RWPE1 (cell line): Measurements from ENCODE around the gene CEP72.
"Not testable (repeated sequence)": the region's sequence is repeated elsewhere in the genome, so short reads cannot be mapped to it uniquely, and the experiment has no call there.

Experiments used
- CTCF ChIA-PET: fragments of 350-600 bp; sonication (Branson Sonifier 250); formaldehyde crosslinking; extraction: SDS; loops from one replicate; lab custom pipeline; 2021; lab: Yijun Ruan, JAX
- POLR2A ChIA-PET: fragments of 400-600 bp; formaldehyde crosslinking; extraction: SDS; loops from one replicate; lab custom pipeline; 2020; ENCODE audit warnings: antibody characterized with exemption; ENCODE audit not compliant: low non-redundant PET; lab: Yijun Ruan, JAX
- DNase-seq: peaks from one replicate; pipeline ENCODE4 v3.0.0; 2012; ENCODE audit warnings: low spot score
- H3K27ac ChIP-seq: fragments of 450-650 bp; 2 replicates; pipeline ENCODE4 v1.5.1; 2017
- TF ChIP-seq, protein P1 (sequence below): fragments of 450-650 bp; conservative IDR thresholded peaks from 2 replicates; pipeline ENCODE4 v1.5.1; 2017; ENCODE audit warnings: low read depth, mild to moderate bottlenecking

The CEP72 gene

DNA sequence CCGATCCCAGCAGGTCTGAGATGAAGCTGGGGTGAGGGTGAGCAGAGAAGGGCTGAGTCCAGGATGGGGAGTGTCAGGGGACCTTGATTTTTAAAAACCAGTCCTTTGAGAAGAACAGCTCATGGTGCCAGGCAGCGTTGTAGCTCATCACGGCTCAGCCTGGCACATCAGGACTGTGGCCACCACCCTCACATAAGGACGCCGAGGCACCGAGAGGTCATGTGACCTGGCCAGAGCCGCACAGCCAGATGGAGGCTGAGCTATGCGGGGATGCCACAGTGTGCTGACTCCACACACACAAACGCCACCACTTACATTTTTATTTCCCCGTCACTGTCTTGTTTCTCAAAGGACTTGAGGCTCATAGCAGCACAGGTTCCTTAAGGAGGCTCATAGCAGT lies 32.9 kb upstream of the CEP72 start:
- CTCF ChIA-PET = no interaction called here
- no peak for DNase-seq
- POLR2A ChIA-PET = no interaction called here
- TF ChIP-seq, protein P1, sequence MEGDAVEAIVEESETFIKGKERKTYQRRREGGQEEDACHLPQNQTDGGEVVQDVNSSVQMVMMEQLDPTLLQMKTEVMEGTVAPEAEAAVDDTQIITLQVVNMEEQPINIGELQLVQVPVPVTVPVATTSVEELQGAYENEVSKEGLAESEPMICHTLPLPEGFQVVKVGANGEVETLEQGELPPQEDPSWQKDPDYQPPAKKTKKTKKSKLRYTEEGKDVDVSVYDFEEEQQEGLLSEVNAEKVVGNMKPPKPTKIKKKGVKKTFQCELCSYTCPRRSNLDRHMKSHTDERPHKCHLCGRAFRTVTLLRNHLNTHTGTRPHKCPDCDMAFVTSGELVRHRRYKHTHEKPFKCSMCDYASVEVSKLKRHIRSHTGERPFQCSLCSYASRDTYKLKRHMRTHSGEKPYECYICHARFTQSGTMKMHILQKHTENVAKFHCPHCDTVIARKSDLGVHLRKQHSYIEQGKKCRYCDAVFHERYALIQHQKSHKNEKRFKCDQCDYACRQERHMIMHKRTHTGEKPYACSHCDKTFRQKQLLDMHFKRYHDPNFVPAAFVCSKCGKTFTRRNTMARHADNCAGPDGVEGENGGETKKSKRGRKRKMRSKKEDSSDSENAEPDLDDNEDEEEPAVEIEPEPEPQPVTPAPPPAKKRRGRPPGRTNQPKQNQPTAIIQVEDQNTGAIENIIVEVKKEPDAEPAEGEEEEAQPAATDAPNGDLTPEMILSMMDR = no peak
- no peak overlapping the region for H3K27ac ChIP-seq

DNA sequence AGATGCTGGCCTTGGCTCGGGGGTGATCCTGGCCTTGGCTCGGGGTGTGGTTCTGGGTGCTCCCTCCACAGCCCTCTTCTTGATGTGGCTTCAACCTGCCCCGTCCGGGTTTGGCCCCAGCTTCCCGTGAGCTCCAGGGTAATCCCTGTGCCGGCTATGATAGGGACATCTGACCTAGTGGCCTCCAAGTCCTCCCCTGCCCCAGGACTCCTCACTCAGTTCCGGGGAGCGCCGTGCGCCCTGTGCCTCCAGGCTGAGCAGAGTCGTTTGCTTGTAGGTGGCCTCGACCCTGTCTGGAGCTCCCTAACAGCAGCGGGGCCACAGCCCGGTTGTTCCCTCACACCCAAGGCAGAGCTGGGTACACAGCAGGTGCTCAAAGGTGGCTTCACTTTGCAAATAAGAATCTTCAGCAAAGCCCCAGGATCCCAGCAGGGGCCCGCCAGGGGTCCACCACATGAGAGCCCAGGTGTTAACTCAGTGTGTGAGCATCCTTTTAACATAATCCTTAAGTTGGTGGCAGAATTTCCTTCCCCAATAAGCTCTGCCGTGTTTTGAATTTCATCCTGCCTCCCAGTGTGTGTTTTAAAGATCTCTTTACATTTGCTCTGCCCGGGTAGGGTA lies 32.3 kb upstream of the CEP72 start:
- no peak overlapping the region for H3K27ac ChIP-seq
- CTCF ChIA-PET = no interaction called here
- no peak for DNase-seq
- TF ChIP-seq, protein P1 = no peak
- POLR2A ChIA-PET = no interaction called here

- ChIA-PET POLR2A (no interaction called here), CTCF (no interaction called here)
- no peak for DNase-seq
- H3K27ac ChIP-seq = no peak overlapping the region
- TF ChIP-seq, protein P1 = no peak
These were observed 31.7 kb upstream of the CEP72 start for GRCh38 chr5:580436-580835.

DNA sequence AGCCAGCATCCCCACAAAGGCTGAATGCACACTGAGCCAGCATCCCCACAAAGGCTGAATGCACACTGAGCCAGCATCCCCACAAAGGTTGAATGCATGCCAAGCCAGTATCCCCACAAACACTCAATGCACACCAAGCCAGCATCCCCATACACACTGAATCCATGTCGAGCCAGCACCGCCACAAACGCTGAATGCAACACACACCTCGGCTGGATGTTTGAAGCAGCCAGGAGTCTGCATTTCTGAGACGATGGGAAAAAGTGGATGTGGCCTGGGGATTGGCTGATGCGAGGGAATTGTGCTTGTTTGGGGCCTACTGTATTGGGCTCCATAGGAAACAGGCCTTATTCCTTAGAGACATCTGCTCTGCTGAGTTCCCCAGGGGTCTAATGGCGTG lies 30.9 kb upstream of the CEP72 start:
- no peak overlapping the region for H3K27ac ChIP-seq
- TF ChIP-seq, protein P1 = no peak
- CTCF ChIA-PET = no interaction called here
- no peak for DNase-seq
- POLR2A ChIA-PET = no interaction called here

- CTCF ChIA-PET = no interaction called here
- TF ChIP-seq, protein P1 = no peak
- no peak overlapping the region for H3K27ac ChIP-seq
- POLR2A ChIA-PET = no interaction called here
- no peak for DNase-seq
These were observed 30.2 kb upstream of the CEP72 start for GRCh38 chr5:581941-582340.

DNA sequence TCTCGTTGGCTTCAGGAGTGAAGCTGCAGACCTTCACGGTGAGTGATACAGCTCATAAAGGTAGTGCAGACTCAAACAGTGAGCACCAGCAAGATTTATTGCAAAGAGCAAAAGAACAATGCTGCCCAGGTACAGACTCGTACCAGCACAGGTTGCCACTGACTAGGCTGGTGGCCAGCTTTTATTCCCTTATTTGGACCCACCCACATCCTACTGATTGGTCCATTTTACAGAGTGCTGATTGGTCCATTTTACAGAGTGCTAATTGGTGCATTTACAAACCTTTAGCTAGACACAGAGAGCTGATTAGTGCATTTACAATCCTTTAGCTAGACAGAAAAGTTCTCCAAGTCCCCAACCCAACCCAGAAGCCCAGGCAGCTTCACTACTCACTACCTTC lies 29.7 kb upstream of the CEP72 start:
- CTCF ChIA-PET, DNase-seq, H3K27ac ChIP-seq, POLR2A ChIA-PET: not testable (repeated sequence)

DNA sequence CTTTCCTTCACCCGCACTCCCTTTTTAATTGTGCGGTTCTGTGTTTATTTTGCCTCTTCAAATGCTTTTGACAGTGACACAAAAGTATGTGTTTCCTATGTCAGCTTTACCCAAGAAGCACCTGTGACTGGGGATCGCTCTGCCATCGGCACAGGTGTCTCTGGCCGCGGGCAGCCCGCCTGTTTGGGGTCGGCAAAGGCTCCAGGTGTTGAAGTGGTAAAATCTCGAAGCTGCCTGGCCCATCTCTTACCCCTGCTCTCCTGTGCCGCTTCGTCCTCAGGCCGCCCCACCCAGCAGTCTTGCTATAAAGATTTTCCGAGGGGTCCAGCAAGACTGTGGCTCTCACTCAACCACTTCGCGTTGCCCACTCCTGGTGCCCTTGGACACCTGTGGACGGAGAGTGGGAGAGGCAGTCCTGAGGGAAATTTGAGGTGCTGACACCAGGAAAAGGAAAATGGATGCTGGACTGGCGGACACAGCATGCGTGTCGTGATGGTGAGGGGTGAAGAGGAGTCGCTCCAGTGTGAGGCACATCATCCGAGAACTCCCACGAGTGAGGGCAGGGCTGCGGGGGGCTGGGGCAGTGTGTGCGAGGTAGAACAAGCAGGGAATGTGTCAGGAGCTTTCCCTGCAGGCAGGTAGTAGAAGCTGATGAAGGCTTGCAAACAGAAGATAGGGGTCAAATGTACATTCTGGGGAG lies 29.1 kb upstream of the CEP72 start:
- no peak for DNase-seq
- TF ChIP-seq, protein P1 = no peak
- H3K27ac ChIP-seq = no peak overlapping the region
- ChIA-PET CTCF (no interaction called here), POLR2A (no interaction called here)
